ENCODE data around the gene SLC4A2. TPM values are rescaled to one million over a fixed set of nuclear protein-coding genes. Genes with fewer than 3 reads are reported as not detected.

The SLC4A2 gene
- total and polyA plus RNA-seq, 5 donors from 2014 or later: 11.6 to 71.7 (median 13.0) TPM

- peaks cover 94% of the 10 kb centered on the region for H3K4me1 ChIP-seq (ENCODE audit: control insufficient read depth, insufficient read depth, low read length, poor library complexity, severe bottlenecking)
- peak overlapping the region; percentile 96 for H3K27ac ChIP-seq (ENCODE audit: insufficient read depth, low read length, poor library complexity, severe bottlenecking)
- Mint-ChIP-seq H3K36me3 (peaks cover 17% of the 10 kb centered on the region), H3K9me3 (peaks cover 0 to 4% (median 2%) of the 10 kb centered on the region in 7 donors), H3K4me1 (peaks cover 19 to 92% (median 61%) of the 10 kb centered on the region in 4 donors), H3K4me3 (peak overlapping the region; percentile 59 to 99 (median 78)), H3K27me3 (peaks cover 15% of the 10 kb centered on the region), H3K27ac (peak overlapping the region in 2 of 3 donors; percentile 99 to 100)
- ATAC-seq (ENCODE audit: low read depth in 2 of 2) (no peak), DNase-seq (no peak)
- H3K4me3 ChIP-seq (ENCODE audit: low read depth, low read length): no peak overlapping the region
- H3K9me3 ChIP-seq (ENCODE audit: control insufficient read depth in 2 of 2, low read length in 2 of 2): no peaks in the 10 kb centered on the region
- H3K27me3 ChIP-seq (ENCODE audit: control insufficient read depth, insufficient read depth, low read length): no peaks in the 10 kb centered on the region
- H3K36me3 ChIP-seq (ENCODE audit: control insufficient read depth, insufficient read depth, low read length): no peaks in the 10 kb centered on the region
Measured at GRCh38 chr7:151012911-151013347, 46.5 kb upstream of the SLC4A2 start.

GRCh38 chr7:151013356-151013732 lies 46.0 kb upstream of the SLC4A2 start:
- peaks cover 19 to 92% (median 59%) of the 10 kb centered on the region in 4 donors for H3K4me1 Mint-ChIP-seq
- peak overlapping the region; percentile 95 to 100 (median 98) for H3K4me3 Mint-ChIP-seq
- H3K36me3 Mint-ChIP-seq: peaks cover 17% of the 10 kb centered on the region
- no peaks in the 10 kb centered on the region for H3K9me3 ChIP-seq (ENCODE audit: control insufficient read depth in 2 of 2, low read length in 2 of 2)
- H3K27me3 ChIP-seq (ENCODE audit: control insufficient read depth, insufficient read depth, low read length): no peaks in the 10 kb centered on the region
- peaks cover 0 to 4% (median 2%) of the 10 kb centered on the region in 7 donors for H3K9me3 Mint-ChIP-seq
- ATAC-seq (ENCODE audit: low read depth in 2 of 2): no peak
- peak overlapping the region; percentile 96 for H3K27ac ChIP-seq (ENCODE audit: insufficient read depth, low read length, poor library complexity, severe bottlenecking)
- H3K4me3 ChIP-seq (ENCODE audit: low read depth, low read length): no peak overlapping the region
- H3K4me1 ChIP-seq (ENCODE audit: control insufficient read depth, insufficient read depth, low read length, poor library complexity, severe bottlenecking): peaks cover 94% of the 10 kb centered on the region
- no peaks in the 10 kb centered on the region for H3K36me3 ChIP-seq (ENCODE audit: control insufficient read depth, insufficient read depth, low read length)
- H3K27me3 Mint-ChIP-seq: peaks cover 19% of the 10 kb centered on the region
- DNase-seq: no peak
- peak overlapping the region in 2 of 3 donors; percentile 99 to 100 for H3K27ac Mint-ChIP-seq

GRCh38 chr7:151013733-151014497 lies 45.5 kb upstream of the SLC4A2 start:
- H3K9me3 ChIP-seq (ENCODE audit: control insufficient read depth in 2 of 2, low read length in 2 of 2): no peaks in the 10 kb centered on the region
- ATAC-seq (ENCODE audit: low read depth in 2 of 2) (peak; percentile 60 to 61), DNase-seq (peak; percentile 92 to 96 (median 94))
- Mint-ChIP-seq H3K27me3 (peaks cover 25% of the 10 kb centered on the region), H3K4me3 (peak overlapping the region; percentile 95 to 100 (median 98)), H3K9me3 (peaks cover 0 to 4% (median 2%) of the 10 kb centered on the region in 7 donors), H3K36me3 (peaks cover 17% of the 10 kb centered on the region), H3K4me1 (peaks cover 19 to 91% (median 58%) of the 10 kb centered on the region in 4 donors), H3K27ac (peak overlapping the region; percentile 96 to 100 (median 99))
- H3K4me3 ChIP-seq (ENCODE audit: low read depth, low read length): peak overlapping the region; percentile 66
- H3K36me3 ChIP-seq (ENCODE audit: control insufficient read depth, insufficient read depth, low read length): no peaks in the 10 kb centered on the region
- H3K4me1 ChIP-seq (ENCODE audit: control insufficient read depth, insufficient read depth, low read length, poor library complexity, severe bottlenecking): peaks cover 94% of the 10 kb centered on the region
- H3K27me3 ChIP-seq (ENCODE audit: control insufficient read depth, insufficient read depth, low read length): no peaks in the 10 kb centered on the region
- H3K27ac ChIP-seq (ENCODE audit: insufficient read depth, low read length, poor library complexity, severe bottlenecking): peak overlapping the region; percentile 96

- peaks cover 30% of the 10 kb centered on the region for H3K27me3 Mint-ChIP-seq
- H3K9me3 ChIP-seq (ENCODE audit: control insufficient read depth in 2 of 2, low read length in 2 of 2): no peaks in the 10 kb centered on the region
- ATAC-seq (ENCODE audit: low read depth in 2 of 2) (peak; percentile 9 to 17), DNase-seq (peak in 2 of 3 donors; percentile 42 to 87)
- peaks cover 88% of the 10 kb centered on the region for H3K4me1 ChIP-seq (ENCODE audit: control insufficient read depth, insufficient read depth, low read length, poor library complexity, severe bottlenecking)
- peak overlapping the region; percentile 96 for H3K27ac ChIP-seq (ENCODE audit: insufficient read depth, low read length, poor library complexity, severe bottlenecking)
- peaks cover 19 to 91% (median 62%) of the 10 kb centered on the region in 4 donors for H3K4me1 Mint-ChIP-seq
- H3K4me3 ChIP-seq (ENCODE audit: low read depth, low read length): peak overlapping the region; percentile 24
- H3K27ac Mint-ChIP-seq: peak overlapping the region; percentile 96 to 100 (median 99)
- no peaks in the 10 kb centered on the region for H3K36me3 ChIP-seq (ENCODE audit: control insufficient read depth, insufficient read depth, low read length)
- peaks cover 17% of the 10 kb centered on the region for H3K36me3 Mint-ChIP-seq
- no peaks in the 10 kb centered on the region for H3K27me3 ChIP-seq (ENCODE audit: control insufficient read depth, insufficient read depth, low read length)
- peak overlapping the region; percentile 95 to 100 (median 98) for H3K4me3 Mint-ChIP-seq
- peaks cover 0 to 4% (median 2%) of the 10 kb centered on the region in 7 donors for H3K9me3 Mint-ChIP-seq
Measured at GRCh38 chr7:151014950-151015349, 44.4 kb upstream of the SLC4A2 start.

- no peaks in the 10 kb centered on the region for H3K9me3 ChIP-seq (ENCODE audit: control insufficient read depth in 2 of 2, low read length in 2 of 2)
- H3K36me3 ChIP-seq (ENCODE audit: control insufficient read depth, insufficient read depth, low read length): no peaks in the 10 kb centered on the region
- peaks cover 39% of the 10 kb centered on the region for H3K27me3 Mint-ChIP-seq
- peaks cover 5% of the 10 kb centered on the region for H3K27me3 ChIP-seq (ENCODE audit: control insufficient read depth, insufficient read depth, low read length)
- H3K4me1 ChIP-seq (ENCODE audit: control insufficient read depth, insufficient read depth, low read length, poor library complexity, severe bottlenecking): peaks cover 78% of the 10 kb centered on the region
- peak overlapping the region; percentile 95 to 100 (median 99) for H3K27ac Mint-ChIP-seq
- H3K4me1 Mint-ChIP-seq: peaks cover 19 to 84% (median 53%) of the 10 kb centered on the region in 4 donors
- ATAC-seq (ENCODE audit: low read depth in 2 of 2) (no peak), DNase-seq (no peak)
- H3K4me3 Mint-ChIP-seq: peak overlapping the region in 3 of 4 donors; percentile 56 to 99 (median 77)
- H3K4me3 ChIP-seq (ENCODE audit: low read depth, low read length): no peak overlapping the region
- H3K27ac ChIP-seq (ENCODE audit: insufficient read depth, low read length, poor library complexity, severe bottlenecking): no peak overlapping the region
- peaks cover 17% of the 10 kb centered on the region for H3K36me3 Mint-ChIP-seq
- peaks cover 0 to 4% (median 2%) of the 10 kb centered on the region in 7 donors for H3K9me3 Mint-ChIP-seq
Measured at GRCh38 chr7:151015967-151016366, 43.4 kb upstream of the SLC4A2 start.

GRCh38 chr7:151016505-151016904 lies 42.9 kb upstream of the SLC4A2 start:
- H3K4me1 Mint-ChIP-seq: peaks cover 19 to 79% (median 49%) of the 10 kb centered on the region in 4 donors
- H3K36me3 Mint-ChIP-seq: peaks cover 17% of the 10 kb centered on the region
- no peak overlapping the region for H3K4me3 ChIP-seq (ENCODE audit: low read depth, low read length)
- H3K4me1 ChIP-seq (ENCODE audit: control insufficient read depth, insufficient read depth, low read length, poor library complexity, severe bottlenecking): peaks cover 74% of the 10 kb centered on the region
- DNase-seq (no peak), ATAC-seq (ENCODE audit: low read depth in 2 of 2) (no peak)
- peak overlapping the region; percentile 36 to 99 (median 66) for H3K4me3 Mint-ChIP-seq
- peaks cover 0 to 4% (median 2%) of the 10 kb centered on the region in 7 donors for H3K9me3 Mint-ChIP-seq
- peak overlapping the region; percentile 82 to 95 (median 94) for H3K27ac Mint-ChIP-seq
- no peaks in the 10 kb centered on the region for H3K36me3 ChIP-seq (ENCODE audit: control insufficient read depth, insufficient read depth, low read length)
- no peak overlapping the region for H3K27ac ChIP-seq (ENCODE audit: insufficient read depth, low read length, poor library complexity, severe bottlenecking)
- no peaks in the 10 kb centered on the region for H3K9me3 ChIP-seq (ENCODE audit: control insufficient read depth in 2 of 2, low read length in 2 of 2)
- H3K27me3 Mint-ChIP-seq: peaks cover 40% of the 10 kb centered on the region
- H3K27me3 ChIP-seq (ENCODE audit: control insufficient read depth, insufficient read depth, low read length): peaks cover 5% of the 10 kb centered on the region

- Mint-ChIP-seq H3K27me3 (peaks cover 40% of the 10 kb centered on the region), H3K4me1 (peaks cover 19 to 75% (median 46%) of the 10 kb centered on the region in 4 donors), H3K36me3 (peaks cover 15% of the 10 kb centered on the region), H3K27ac (peak overlapping the region; percentile 82 to 95 (median 94)), H3K4me3 (peak overlapping the region; percentile 28 to 89 (median 86)), H3K9me3 (peaks cover 0 to 4% (median 2%) of the 10 kb centered on the region in 7 donors)
- peaks cover 5% of the 10 kb centered on the region for H3K27me3 ChIP-seq (ENCODE audit: control insufficient read depth, insufficient read depth, low read length)
- H3K9me3 ChIP-seq (ENCODE audit: control insufficient read depth in 2 of 2, low read length in 2 of 2): no peaks in the 10 kb centered on the region
- H3K4me3 ChIP-seq (ENCODE audit: low read depth, low read length): no peak overlapping the region
- ATAC-seq (ENCODE audit: low read depth in 2 of 2) (no peak), DNase-seq (no peak)
- H3K36me3 ChIP-seq (ENCODE audit: control insufficient read depth, insufficient read depth, low read length): no peaks in the 10 kb centered on the region
- H3K27ac ChIP-seq (ENCODE audit: insufficient read depth, low read length, poor library complexity, severe bottlenecking): no peak overlapping the region
- H3K4me1 ChIP-seq (ENCODE audit: control insufficient read depth, insufficient read depth, low read length, poor library complexity, severe bottlenecking): peaks cover 70% of the 10 kb centered on the region
Measured at GRCh38 chr7:151016942-151017341, 42.4 kb upstream of the SLC4A2 start.
